Kidney (tissue), 14 donors: Measurements from ENCODE around the gene KIRREL3. TPM values are rescaled to one million over a fixed set of nuclear protein-coding genes. Genes with fewer than 3 reads are reported as not detected.
"Not testable (repeated sequence)": the region's sequence is repeated elsewhere in the genome, so short reads cannot be mapped to it uniquely, and the experiment has no call there.

Source experiments
- DNase-seq, 5 donors: peaks; one replicate each; pipeline ENCODE4 v3.0.0-alpha.2; 2013 to 2020
- FAIRE-seq: peaks from 2 replicates; lab custom pipeline; 2012; peaks lifted over from hg19 to GRCh38; lab: Jason Lieb, UNC
- H3K27ac ChIP-seq, 2 donors: one replicate each; pipeline ENCODE4 v1.7.0; 2013; ENCODE audit warnings: low read depth in 2 of 2, low read length in 2 of 2, inconsistent platforms in 1 of 2
- H3K27me3 ChIP-seq: one replicate; pipeline ENCODE4 v1.7.1; 2013; ENCODE audit warnings: low read length, inconsistent platforms; ENCODE audit not compliant: control insufficient read depth, insufficient read depth
- H3K36me3 ChIP-seq, 3 donors: one replicate each; pipeline versions ENCODE4 v1.7.0 to v1.7.1; 2013; ENCODE audit warnings: low read length in 3 of 3, control low read depth in 1 of 3, inconsistent platforms in 1 of 3; ENCODE audit not compliant: insufficient read depth in 3 of 3, control insufficient read depth in 2 of 3
- H3K4me1 ChIP-seq, 3 donors: one replicate each; pipeline versions ENCODE4 v1.7.0 to v1.7.1; 2013; ENCODE audit warnings: low read length in 3 of 3, inconsistent platforms in 1 of 3, low read depth in 1 of 3; ENCODE audit not compliant: control insufficient read depth in 2 of 3, insufficient read depth in 2 of 3
- H3K4me3 ChIP-seq, 3 donors: one replicate each; pipeline versions ENCODE4 v1.7.0 to v1.8.1; 2013; ENCODE audit warnings: low read length in 3 of 3, control low read depth in 1 of 3, inconsistent platforms in 1 of 3
- H3K9ac ChIP-seq, 3 donors: one replicate each; pipeline versions ENCODE4 v1.7.0 to v1.7.1; 2013; ENCODE audit warnings: low read length in 3 of 3, control low read depth in 1 of 3, inconsistent platforms in 1 of 3
- H3K9me3 ChIP-seq, 3 donors: one replicate each; pipeline versions ENCODE4 v1.7.0 to v1.7.1; 2013; ENCODE audit warnings: low read length in 3 of 3, control low read depth in 1 of 3, inconsistent platforms in 1 of 3; ENCODE audit not compliant: control insufficient read depth in 2 of 3, insufficient read depth in 1 of 3
- intact Hi-C: fragments of 100-400 bp; cut with DNase I; formaldehyde crosslinking; loops from one replicate; pipeline ENCODE4 v1.11.1; 2022
- polyA plus RNA-seq: library from polyadenylated mRNA; stranded (reverse); fragments of 350-450 nt; fragmentation: Illumina TruSeq; extraction: RNeasy Lipid Tissue Mini Kit (QIAGEN cat#74804); gene quantifications from one replicate; pipeline ENCODE4 v1.2.3, GENCODE V29; 2014; ENCODE audit warnings: low read depth, low replicate concordance; ENCODE audit not compliant: insufficient read depth
- total RNA-seq: library from RNA; stranded (reverse); fragmentation: NEBNext Ultra II Directional; extraction: Animal tissue kit (Norgen Biotek cat#: 25700); gene quantifications from one replicate; pipeline ENCODE4 v1.2.1, GENCODE V29; 2021
- TF ChIP-seq, protein P1 (sequence below): IDR thresholded peaks from 3 replicates; pipeline ENCODE4 v1.5.1; 2012; ENCODE audit warnings: mild to moderate bottlenecking, moderate library complexity, borderline replicate concordance; ENCODE audit not compliant: insufficient read depth; ENCODE audit errors: extremely low read depth
- donor health status: control.
- donor health status: control.
- donor health status: control.
- donor health status: control.
- donor health status: control.
- donor health status: DM: yes; HTN: yes; CAD: no.
- donor health status: Normal renal cell carcinoma (clear cell type).

The KIRREL3 gene
- total and polyA plus RNA-seq, 2 donors from 2014 or later, result 0.19 to 0.22 TPM

DNA sequence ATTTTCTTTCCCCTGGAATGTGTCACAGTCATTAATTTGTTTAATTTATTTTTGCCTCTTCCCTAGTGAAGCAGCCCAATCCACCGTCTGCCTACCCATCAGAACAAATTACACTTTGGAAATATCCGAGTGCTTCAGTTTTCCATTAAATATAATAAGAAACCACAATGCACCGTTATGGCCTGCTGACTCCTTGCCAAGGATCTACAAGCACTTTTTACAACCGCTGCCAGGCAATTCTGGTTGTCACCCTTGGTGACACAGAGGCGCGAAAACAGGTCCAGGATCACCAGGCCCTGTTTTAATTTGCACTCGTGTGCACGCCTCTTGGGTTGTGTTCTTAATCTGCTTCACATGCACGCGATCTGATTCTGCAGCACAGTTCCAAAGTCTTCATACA lies 43.9 kb downstream of the KIRREL3 start:
- Histone ChIP-seq H3K9me3 (no peaks in the 10 kb centered on the region), H3K4me1 (no peaks in the 10 kb centered on the region), H3K9ac (no peak overlapping the region), H3K36me3 (no peaks in the 10 kb centered on the region), H3K27ac (no peak overlapping the region), H3K27me3 (no peaks in the 10 kb centered on the region), H3K4me3 (no peak overlapping the region)
- DNase-seq, result no peak
- intact Hi-C loops, result no loop called here
- FAIRE-seq, result no peak
- TF ChIP-seq, protein P1, sequence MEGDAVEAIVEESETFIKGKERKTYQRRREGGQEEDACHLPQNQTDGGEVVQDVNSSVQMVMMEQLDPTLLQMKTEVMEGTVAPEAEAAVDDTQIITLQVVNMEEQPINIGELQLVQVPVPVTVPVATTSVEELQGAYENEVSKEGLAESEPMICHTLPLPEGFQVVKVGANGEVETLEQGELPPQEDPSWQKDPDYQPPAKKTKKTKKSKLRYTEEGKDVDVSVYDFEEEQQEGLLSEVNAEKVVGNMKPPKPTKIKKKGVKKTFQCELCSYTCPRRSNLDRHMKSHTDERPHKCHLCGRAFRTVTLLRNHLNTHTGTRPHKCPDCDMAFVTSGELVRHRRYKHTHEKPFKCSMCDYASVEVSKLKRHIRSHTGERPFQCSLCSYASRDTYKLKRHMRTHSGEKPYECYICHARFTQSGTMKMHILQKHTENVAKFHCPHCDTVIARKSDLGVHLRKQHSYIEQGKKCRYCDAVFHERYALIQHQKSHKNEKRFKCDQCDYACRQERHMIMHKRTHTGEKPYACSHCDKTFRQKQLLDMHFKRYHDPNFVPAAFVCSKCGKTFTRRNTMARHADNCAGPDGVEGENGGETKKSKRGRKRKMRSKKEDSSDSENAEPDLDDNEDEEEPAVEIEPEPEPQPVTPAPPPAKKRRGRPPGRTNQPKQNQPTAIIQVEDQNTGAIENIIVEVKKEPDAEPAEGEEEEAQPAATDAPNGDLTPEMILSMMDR, result no peak

GRCh38 chr11:126952533-126952932 lies 48.0 kb downstream of the KIRREL3 start:
- H3K4me1 ChIP-seq, DNase-seq, H3K27me3 ChIP-seq, H3K4me3 ChIP-seq, FAIRE-seq, H3K9me3 ChIP-seq, H3K36me3 ChIP-seq, H3K9ac ChIP-seq, H3K27ac ChIP-seq, intact Hi-C loops: not testable (repeated sequence)

GRCh38 chr11:126951465-126951864 lies 49.1 kb downstream of the KIRREL3 start:
- TF ChIP-seq, protein P1, result no peak
- no peak overlapping the region for H3K4me3 ChIP-seq
- H3K27ac ChIP-seq, result no peak overlapping the region
- DNase-seq (no peak), FAIRE-seq (no peak)
- intact Hi-C loops, result no loop called here
- no peaks in the 10 kb centered on the region for H3K36me3 ChIP-seq
- no peaks in the 10 kb centered on the region for H3K4me1 ChIP-seq
- no peaks in the 10 kb centered on the region for H3K9me3 ChIP-seq
- H3K9ac ChIP-seq, result no peak overlapping the region
- H3K27me3 ChIP-seq, result no peaks in the 10 kb centered on the region

- intact Hi-C loops, result no loop called here
- Histone ChIP-seq H3K4me3 (no peak overlapping the region), H3K4me1 (no peaks in the 10 kb centered on the region), H3K36me3 (no peaks in the 10 kb centered on the region), H3K9ac (no peak overlapping the region), H3K27me3 (no peaks in the 10 kb centered on the region), H3K27ac (no peak overlapping the region), H3K9me3 (no peaks in the 10 kb centered on the region)
- FAIRE-seq, result no peak
- TF ChIP-seq, protein P1, result no peak
- no peak for DNase-seq
Measured at GRCh38 chr11:126949066-126949891, 51.3 kb downstream of the KIRREL3 start.
